GM19467 (cell line): Measurements from ENCODE around the gene TFAP2A.

Experiments
- ATAC-seq: cut with Tn5 transposase; IDR thresholded peaks from one replicate; pipeline ENCODE4 v1.9.1; 2021; ENCODE audit warnings: mild to moderate bottlenecking, moderate library complexity; ENCODE audit not compliant: unreplicated experiment

TFAP2A gene

DNA sequence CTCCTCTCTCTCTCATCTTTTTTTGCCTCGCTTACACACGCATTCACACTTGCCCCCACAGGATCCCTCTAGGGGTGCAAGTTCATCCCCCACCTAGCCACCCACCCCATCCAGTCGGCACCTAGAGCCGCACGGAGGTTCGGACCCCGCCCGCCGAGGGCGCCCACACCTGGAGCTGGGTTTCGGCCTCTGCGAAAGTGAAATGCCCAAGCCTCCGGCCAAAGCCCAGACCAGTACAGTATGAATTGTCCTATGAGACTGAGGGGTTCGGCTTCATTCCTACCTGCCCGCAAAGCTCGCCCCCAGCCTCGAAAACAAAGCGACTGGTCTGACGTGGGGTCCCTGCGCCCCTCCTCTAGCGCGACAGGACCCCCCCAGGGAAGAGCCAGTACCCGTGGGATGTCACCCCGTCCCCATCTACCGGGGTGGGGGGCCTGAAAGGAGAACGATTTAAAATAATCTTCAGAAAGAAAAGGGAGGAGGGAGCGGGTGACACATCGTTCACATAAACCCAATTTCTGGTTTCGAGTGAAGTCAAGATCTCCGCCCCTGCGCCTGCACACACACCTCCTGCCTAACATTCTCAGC is 1.5 kb downstream of the TFAP2A start:
- ATAC-seq: no peak

GRCh38 chr6:10412461-10413261 is 2.2 kb downstream of the TFAP2A start:
- no peak for ATAC-seq

DNA sequence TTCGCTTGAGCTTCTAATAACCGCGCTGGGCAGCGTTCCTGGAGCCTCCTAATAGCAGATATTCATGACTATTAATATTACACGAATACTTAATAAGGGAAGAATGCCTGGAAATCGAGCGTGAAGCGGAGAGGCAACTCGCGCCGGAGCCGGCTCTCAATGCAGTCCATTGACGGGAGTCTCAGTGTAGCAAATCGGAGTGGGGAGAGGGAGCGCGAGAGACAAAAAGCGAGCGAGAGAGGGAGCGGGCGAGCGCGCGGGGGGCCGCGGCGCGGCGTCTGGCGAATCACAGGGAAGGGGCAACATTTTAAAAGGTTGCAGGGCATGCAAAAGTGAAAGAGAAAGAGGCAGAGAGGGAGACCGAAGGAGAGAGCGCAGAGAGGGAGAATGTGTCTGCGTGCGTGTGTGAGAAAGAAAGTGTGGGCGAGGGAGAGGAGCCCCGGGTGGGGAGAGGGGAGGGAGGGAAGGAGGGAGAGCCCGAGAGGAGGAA is 2.9 kb downstream of the TFAP2A start:
- no peak for ATAC-seq

- ATAC-seq: no peak
These were observed 3.5 kb downstream of the TFAP2A start for GRCh38 chr6:10411131-10411970.

- ATAC-seq: no peak
These were observed 4.4 kb downstream of the TFAP2A start for GRCh38 chr6:10410207-10411050.

GRCh38 chr6:10409731-10410206 is 5.1 kb downstream of the TFAP2A start:
- no peak for ATAC-seq

DNA sequence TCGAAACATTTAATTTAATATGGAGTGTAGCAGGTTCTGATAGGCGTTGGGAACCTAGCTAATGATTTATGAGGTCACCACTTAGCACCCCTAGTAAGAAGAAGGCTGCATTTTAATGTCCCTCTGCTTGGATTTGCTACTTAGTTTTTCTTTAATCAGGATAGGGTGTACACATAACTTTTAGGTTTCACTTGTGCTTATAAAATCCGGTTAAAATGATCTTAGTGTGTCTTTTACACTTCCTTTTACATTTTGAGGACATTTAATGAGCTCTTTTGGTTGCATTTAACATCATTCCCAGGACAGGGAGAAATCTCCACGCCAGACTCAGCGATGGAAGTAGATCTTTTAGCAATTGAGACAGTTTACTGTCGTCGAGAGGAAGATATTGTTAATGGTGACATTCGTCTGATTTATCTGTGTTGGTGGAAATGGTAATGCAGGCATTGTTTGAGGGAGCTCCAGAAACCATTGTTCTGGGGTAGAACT is 5.6 kb downstream of the TFAP2A start:
- no peak for ATAC-seq

GRCh38 chr6:10408457-10408856 is 6.4 kb downstream of the TFAP2A start:
- ATAC-seq: no peak

DNA sequence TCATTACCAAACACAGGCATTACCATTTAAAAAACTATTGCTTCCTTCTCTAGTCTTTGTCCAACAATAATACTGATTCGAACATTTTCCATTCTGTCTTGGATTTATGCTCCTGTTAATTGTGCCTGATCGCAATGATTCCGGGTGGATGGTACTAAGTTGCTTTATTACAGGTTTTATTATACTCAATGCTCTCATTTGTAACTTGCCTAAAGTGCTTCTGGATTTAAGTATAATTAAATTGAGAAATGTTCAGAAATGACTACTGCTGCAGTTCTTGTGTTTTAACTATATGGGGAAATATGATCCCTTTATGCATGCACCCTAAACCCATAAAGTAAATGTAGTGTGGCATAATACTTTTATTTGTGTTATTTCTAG is 7.2 kb downstream of the TFAP2A start:
- ATAC-seq: no peak

DNA sequence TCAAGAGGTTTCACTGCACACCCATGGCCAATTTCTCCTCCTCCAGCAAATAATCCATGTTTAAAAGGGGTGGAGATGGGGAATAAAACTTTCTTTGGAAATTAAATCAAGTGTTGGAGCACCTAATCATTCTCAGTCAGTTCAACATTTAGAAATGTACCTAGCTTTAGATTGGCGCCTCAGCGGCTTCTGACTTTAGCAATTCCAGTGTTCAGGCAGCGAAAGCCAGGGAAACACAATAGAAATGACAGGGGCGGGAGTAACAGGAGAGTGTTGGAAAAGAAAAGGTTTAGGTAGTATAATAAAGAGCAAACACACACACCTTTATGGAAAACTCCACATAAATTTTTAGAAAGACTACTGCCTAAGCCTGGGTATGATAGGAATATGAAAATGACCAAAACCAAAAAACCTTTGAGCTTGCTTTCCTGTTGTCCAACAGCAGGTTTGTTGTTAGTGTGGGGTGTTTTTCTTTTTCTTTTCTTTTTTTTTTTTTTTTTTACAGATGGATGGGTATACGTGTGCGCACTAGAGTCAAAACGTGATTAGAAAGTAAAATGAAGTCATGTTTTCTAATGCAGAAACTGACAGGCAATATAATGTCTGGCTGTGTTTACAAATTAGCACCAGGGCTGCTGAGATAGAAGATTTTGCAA is 7.7 kb downstream of the TFAP2A start:
- ATAC-seq: no peak

GRCh38 chr6:10406556-10406955 is 8.3 kb downstream of the TFAP2A start:
- no peak for ATAC-seq

- ATAC-seq: no peak
These were observed 9.4 kb downstream of the TFAP2A start for GRCh38 chr6:10405513-10405900.

GRCh38 chr6:10404799-10405512 is 9.9 kb downstream of the TFAP2A start:
- no peak for ATAC-seq

DNA sequence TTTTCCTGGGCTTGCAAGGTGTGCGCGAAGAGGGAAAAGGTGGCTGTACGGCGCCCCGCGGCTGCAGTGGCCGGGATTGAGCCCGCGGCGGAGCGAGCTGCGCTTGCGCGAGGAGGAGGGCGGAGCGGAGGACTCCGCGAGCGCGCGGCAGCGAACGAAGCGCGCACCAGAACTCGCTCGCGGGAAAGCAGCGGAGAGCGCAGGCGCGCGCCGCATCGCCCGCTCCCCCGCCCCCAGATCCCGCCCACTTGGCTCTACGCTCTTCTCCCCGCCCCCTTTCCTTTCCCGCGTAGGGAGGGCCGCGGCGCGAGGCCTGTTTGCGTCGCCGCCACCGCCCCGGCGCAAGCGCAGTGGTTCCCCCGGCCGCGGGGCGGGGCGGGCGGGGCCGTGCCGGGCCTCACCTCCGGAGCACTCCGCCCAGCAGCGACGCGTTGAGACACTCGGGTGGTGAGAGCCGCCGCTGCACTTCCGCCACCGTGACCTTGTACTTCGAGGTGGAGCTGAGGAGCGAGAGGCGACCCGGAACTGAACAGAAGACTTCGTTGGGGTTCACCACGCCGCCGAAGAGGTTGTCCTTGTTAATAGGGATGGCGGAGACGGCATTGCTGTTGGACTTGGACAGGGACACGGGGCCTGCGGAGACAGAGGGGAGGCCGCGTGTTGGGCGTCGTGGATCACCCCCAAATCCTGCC is 10.6 kb downstream of the TFAP2A start:
- ATAC-seq: peak; percentile 93

DNA sequence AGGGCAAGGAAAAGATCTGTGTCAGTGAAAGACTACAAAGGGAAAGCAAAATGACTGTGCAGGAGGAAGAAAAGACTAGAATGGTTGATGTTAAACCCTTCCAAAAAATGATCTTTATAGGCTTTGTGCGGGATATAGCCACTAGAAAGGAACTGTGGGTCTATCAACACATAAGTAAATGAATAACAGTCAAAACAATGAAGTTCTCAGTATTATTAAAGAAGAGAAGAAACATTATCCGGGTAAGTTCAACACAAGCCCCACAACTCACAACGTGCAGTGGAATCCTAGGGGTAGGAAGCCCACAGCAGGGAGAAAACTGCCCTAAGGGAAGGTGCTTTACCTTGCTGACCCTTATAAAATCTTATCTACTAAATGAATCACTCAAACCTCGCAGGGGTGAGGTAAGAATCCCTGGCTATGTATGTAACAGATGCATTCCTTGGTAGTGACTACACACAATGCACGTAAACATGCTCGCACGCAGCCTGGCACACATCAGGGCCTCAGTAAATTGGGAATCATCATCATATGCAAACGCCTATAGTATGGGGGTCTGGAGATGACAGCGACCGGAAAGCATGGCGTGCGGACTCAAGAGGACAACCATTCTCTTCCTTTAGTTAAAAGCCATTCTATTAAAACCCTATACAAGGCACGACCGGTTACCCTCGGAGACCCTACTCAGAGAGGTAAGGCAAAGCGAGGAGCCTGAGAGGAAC is 11.3 kb downstream of the TFAP2A start:
- ATAC-seq: peak; percentile 21

DNA sequence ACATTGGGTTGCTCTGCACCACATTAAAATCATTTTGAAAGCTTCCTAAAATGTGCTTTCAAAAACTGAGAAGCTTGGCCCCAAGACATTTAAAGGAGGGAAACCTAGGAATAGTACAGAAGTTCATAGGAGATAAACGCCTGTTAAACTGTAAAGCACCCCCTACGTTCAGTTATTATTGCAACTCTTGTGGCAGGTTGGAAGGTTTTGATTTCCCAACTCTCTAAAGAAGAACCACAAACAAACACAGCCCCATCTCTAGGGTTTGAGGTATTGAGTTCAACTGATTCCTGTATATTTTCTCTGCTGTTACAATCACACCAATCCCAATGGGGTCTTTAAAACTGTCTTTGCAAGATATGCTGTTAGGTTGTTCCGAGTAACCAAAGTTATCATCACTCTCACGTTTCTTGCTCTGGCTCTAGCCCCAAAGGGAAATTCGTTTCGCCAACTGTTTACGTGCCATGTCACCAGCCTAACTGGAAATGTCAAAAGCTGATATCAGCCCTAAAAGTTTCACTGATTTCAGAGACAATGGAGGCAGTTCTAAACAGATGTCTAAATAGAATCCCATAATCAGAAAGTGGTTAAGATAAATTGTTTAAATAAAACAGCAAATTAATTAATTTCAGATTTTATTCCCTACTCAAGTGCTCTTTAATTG is 12.1 kb downstream of the TFAP2A start:
- ATAC-seq: no peak

DNA sequence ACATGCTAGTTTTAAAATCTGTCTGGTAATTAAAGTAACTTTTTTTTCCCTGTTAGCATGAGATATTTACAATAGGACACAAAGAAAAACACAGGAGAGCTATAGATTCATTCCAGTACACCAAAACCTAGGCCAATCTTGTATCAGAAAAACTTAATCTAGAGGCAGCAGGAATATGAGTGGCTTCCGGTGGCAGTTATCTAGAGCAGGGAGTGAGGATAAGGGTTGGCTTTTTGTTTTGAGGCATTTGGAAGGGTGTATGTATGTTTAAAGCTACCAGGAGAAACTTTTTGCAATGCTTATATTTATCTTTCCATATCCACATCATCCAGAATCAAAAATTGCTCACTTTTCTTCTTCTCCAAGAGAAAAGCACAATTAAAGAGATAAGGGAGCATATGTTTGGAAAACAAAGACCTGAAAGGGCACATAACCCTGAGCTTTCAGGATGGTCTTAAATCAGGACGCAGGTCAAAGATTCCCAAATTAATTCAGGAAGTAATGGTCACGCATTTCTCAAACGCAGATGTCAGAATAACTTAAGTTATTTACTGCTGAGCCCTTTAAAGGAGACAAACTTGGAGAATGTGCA is 13.1 kb downstream of the TFAP2A start:
- no peak for ATAC-seq
